GOT3 (cell line): ENCODE data around the gene STH.

Experiments used
- DNase-seq: peaks from one replicate; lab custom pipeline; 2025; ENCODE audit warnings: mixed read lengths; lab: John Stamatoyannopoulos, UW

STH gene

DNA sequence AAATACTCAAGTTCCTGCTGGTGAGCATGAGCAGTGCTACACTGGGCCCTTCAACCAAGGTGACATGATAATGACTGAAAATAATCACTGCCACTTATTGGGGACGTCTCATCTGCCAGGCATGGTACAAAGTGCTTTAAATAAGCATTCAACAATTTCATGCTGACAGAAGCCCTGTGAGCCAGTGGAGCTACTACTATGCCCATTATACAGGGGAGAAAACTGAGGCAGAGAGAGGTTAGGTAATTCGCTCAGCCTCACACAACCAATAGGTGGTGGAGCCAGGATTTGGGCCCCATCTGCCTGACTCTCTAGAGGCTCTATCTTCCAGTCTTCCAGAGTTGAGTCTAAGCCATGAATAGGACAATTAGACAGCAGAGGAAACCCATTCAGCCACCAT, 30.3 kb upstream of the STH start:
- DNase-seq = no peak

DNA sequence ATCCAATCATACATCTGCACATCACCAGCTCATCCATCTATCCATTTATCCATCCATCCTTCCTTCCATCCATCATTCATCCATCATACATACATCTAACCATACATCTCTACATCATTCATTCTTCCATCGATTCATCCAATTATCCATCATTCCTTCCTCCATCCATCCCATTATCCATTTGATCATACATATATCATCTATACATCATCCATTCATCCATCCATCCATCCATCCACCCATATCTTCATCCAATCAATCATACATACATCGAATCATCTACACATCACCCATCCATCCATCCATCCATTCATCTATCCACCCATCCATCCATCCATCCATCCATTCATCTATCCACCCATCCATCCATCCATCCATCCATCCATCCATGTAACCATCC, 29.3 kb upstream of the STH start:
- DNase-seq = no peak

DNA sequence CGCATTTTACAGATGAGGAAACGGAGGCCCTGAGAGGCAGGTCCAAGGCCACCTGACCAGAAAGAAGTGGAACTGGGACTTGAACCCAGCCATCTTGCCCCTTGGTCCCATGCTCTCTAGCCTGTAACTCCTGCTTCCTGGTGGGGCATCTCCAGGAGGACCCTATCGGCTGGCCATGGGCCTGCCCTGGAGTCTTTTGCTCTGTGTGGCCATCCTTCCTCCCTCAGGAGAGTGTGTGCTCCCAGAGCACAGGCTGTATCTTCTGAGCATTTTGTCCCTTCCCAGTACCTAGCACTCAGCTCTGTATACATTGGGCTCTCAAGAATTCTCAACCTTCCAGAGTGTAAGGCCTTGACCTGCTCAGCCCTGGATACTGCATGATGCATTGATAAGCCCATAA, 28.4 kb upstream of the STH start:
- no peak for DNase-seq

DNA sequence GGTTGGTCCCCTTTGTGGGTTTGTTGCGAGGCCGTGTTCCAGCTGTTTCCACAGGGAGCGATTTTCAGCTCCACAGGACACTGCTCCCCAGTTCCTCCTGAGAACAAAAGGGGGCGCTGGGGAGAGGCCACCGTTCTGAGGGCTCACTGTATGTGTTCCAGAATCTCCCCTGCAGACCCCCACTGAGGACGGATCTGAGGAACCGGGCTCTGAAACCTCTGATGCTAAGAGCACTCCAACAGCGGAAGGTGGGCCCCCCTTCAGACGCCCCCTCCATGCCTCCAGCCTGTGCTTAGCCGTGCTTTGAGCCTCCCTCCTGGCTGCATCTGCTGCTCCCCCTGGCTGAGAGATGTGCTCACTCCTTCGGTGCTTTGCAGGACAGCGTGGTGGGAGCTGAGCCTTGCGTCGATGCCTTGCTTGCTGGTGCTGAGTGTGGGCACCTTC, 27.3 kb upstream of the STH start:
- DNase-seq = no peak

DNA sequence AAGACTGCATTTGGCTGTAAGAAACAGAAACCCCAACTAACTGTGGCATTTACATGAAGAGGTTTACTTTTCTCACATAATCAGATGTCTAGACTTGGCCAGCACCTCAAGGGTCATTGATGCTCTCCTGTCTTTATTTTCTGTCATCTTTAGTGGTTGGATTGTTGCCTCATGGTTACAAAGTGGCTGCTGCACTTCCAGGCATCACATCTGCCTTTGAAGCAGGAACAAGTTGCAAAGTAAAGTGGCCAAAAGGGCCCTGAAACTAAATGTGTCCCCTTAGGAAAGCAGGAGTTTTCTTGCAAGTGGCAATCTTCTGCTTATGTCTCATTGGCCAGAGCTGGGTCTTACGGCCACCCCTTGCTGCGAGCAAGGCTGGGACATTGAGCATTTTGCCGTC, 26.5 kb upstream of the STH start:
- DNase-seq = no peak

DNA sequence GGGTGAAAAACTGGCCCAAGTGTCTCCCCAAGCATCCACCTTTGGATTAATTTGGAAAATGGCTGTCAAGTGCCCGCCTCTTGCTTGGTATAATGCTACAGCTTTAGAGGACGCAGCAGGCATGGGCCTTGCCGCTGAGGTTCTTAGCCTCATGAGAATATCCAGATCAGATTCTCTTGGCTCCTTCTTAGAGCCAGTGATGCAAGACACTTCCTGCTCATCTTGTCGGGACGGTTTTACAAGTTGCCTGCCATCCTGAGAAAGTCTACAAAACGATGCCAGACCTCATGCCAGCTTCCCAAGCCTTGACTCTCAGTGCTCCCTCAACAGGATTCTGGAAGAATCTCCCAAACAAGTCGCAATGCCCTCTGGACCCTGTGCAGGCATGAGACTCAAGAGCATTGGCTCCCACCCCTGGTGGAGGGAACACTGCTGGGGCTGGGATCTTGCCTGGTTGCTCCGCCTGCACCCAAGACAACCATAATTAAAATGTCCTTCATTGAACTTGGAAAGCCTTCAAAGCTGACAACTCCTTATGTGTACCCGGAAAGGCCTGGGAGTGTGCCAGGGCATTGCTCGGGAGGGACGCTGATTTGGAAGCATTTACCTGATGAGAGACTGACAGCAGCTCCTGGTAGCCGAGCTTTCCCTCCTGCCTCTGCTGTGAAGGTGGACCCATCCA, 25.8 kb upstream of the STH start:
- no peak for DNase-seq

DNA sequence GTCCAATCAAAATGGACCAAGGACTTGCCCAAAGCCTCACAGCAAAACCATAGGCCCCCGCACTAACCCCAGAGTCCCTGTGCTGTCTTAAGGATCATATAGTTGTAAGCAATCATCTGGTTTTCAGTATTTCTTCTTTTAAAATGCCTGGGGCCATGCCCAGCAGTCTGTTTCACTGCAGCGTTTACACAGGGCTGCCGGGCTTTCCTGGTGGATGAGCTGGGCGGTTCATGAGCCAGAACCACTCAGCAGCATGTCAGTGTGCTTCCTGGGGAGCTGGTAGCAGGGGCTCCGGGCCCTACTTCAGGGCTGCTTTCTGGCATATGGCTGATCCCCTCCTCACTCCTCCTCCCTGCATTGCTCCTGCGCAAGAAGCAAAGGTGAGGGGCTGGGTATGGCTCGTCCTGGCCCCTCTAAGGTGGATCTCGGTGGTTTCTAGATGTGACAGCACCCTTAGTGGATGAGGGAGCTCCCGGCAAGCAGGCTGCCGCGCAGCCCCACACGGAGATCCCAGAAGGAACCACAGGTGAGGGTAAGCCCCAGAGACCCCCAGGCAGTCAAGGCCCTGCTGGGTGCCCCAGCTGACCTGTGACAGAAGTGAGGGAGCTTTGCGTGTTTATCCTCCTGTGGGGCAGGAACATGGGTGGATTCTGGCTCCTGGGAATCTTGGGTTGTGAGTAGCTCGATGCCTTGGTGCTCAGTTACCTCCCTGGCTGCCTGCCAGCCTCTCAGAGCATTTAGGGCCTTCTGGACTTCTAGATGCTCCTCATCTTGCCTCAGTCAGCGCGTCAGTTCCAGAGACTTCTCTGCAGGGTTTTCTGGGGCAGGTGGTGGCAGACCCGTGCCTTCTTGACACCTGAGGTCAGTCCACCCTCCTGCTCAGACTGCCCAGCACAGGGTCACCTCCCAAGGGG, 24.8 kb upstream of the STH start:
- DNase-seq = no peak

DNA sequence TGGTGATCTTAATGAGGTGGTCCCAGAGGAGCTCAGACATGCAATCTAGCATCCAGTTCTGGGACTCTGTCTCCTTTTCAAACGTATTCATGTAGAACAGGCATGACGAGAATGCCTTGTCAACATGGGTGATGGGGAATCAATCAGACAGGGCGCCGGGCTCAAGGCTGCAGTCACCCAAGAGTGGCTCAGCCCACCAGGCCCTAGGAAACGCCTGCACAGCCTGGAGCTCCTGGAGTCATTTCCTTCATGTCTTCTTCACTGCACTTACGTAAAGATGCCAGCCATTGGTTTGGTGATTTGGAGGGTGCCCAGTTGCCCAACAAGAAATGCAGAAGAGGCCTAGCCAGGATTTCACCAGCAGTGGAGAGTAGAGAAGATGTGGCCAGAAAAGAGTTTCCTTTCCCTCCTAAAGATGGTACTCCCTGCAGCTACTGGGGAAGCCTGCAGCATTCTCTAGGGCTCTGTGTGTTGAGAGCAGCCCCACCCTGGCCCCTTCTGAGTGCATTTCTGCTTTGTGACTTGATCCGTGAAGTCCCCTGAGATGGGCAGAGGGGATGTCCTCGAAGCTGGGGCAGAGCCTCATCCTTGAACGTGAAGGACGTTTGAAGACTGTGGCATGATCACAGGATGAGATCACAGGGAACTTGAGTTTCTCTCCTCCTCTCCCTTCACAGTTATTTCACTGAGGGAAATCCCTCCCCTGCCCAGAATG, 24.0 kb upstream of the STH start:
- DNase-seq = no peak

DNA sequence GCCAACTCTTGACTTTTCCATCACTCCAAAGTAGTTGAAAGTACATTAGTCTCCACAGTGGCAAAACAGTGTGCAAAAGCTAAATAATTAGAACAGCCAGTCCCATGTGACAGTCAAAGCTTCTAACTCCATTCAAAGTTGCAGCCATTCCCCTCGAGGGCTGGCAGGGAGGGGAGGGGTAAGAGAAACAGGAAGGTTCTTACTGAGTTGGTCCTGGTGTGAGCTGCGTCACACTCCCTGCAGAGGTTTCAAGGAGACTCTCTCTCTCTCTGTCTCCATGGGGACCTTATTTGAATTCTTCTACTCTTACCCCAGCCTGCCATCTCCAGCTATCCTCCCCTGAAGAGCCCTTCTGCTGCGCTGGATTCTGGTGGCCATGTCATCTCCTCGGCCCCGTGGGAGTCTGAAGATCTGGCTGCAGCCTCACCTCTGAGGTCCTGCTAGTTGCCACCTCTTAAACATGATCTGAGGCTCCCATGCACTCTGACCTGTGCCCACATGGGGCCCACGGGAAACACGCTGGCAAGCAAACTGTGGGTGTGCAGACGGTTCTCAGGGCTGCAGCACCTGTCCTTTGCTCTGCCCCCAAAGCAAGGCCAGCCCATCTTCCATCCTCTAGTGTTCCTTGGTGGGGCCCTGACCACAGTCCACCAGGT, 23.3 kb upstream of the STH start:
- no peak for DNase-seq

DNA sequence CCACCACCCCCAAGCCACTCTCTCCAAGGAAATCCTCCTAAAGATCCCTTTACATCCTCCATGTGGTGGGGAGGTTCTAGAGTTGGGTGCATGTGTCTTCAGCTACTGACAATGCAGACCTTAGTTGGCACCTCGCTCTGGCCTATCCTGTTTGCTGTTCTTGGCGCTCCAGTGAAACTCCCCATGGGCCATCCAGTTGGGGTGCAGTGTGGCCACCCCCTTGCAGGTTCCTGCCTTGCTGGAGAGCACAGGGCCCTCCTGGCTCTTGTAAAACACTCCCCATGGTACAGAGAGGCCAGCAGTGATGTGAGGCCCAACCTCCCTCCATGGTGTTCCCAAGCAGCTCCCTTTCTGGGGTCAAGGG, 22.7 kb upstream of the STH start:
- DNase-seq = no peak

DNA sequence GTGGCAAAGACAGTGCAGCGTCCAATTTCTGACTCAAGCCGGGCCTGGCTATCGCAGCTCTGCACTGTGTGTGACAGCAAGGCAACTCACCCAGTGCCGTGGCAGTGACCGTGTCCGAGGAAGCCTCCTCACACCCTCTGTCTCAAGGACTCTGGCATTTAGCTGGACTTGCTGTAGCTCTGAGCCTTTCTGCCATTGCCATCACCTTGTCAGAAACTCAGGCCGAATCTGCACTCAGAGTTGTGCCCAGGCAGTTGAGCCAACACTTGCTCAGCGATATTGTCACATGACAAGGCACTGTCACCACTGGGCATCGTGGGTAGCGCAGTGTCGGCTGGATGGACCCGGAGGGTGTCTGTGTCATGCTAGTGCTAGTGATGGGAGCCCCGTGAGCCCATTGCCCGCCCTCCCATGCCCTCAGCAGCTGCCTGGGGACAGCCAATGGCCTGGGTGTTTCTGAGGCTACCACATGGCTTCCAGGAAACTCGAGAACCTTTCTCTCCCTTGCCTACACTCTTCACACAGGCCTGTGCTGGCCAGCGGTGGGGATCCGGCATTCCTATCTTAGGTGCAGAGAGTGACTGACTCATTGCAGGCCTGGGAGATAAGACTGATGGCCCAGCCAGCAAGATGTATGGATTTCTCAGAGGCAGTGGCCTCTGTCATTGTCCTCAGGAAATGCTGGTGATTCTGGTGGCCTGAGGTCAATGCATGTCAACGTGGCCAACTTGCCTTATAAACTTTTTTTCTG, 22.1 kb upstream of the STH start:
- no peak for DNase-seq

DNA sequence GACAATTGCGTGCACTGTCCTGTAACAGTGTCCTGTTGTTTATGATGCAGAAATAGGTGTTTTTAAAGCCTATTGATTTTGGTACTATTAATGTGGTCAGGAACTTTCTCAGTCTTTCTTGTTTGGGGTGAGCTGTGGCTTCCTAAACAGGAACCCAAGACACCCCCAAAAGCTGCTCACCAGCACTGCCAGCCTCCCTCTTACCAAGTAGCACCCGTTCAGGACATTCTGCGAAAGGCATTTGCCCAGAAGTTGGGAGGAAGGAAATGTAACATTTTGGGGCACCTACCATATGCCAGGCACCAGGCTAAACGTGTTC, 21.6 kb upstream of the STH start:
- DNase-seq = no peak

DNA sequence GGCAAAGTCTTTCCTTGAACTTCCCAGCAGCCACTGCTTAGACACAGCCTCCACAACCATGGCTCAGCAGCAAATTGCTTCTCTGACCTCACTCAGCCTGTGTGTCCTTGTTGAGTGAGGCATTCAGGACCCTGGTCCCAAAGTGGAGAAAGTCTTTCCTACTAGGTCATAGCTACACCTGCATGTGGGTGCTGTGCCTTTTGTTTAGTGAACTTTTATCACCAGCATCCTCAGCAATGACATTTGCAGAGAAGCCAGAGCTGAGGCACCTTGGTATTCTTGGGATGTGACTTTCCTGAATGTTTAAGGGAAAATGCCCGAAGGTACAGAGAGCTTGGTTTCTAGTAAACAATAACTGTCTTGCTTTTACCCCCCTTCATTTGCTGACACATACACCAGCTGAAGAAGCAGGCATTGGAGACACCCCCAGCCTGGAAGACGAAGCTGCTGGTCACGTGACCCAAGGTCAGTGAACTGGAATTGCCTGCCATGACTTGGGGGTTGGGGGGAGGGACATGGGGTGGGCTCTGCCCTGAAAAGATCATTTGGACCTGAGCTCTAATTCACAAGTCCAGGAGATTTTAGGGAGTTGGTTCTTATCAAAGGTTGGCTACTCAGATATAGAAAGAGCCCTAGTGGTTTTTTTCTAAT, 20.9 kb upstream of the STH start:
- no peak for DNase-seq

DNA sequence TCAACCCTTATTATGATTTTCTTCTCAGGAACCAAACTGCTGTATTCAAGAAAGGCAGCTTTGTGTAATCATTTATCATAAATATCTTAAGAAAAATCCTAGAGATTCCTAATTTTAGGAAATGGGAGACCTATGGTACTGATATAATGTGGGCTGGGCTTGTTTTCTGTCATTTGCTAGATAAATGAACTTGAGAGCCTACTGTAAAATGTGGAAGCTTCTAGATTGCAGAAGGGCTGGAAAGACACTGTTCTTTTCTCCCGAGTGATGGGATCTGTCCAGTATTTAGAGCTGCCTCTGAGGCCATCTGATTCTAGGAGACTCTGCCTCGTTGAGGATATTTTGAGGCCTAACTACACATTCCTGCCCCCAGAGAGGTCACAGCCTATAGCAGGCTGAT, 19.9 kb upstream of the STH start:
- DNase-seq = no peak

DNA sequence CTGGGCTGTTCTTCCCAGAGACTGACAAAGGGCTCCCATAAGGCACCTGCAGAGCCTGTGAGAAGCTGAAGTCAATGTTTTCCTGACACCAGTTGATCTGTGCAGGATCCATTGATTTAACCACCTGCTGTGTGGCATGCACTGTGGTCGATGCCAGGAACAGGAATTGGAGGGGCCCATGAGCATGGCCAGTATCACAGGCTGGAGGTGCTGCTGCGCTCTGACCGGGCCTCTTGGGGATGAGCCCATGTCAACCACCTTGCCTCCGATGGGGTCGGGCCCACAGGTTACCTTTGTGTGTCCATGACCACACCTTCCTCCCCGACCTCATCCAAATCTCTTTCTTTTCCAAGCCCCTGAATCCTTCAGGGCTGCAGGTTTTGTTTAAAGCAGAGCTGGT, 18.2 kb upstream of the STH start:
- DNase-seq = no peak

DNA sequence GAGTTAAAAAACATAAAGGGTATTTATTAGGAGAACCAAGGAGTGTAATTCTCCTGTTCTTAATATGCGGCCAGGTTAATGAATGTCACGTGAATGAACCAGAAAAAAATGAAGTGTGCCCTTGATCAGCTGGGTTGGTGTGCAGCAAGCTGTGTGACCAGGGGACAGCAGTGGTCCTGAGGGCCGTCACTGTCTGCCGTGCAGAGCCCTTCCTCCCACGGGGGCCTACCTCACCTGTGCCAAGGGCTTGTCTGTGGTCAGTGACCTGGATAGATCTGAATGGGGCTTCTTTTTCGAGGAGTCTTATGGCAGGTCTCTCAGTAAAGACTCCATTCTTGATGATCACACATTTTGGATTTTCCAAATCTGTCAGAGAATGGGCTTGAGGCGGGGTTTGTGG, 17.7 kb upstream of the STH start:
- no peak for DNase-seq

DNA sequence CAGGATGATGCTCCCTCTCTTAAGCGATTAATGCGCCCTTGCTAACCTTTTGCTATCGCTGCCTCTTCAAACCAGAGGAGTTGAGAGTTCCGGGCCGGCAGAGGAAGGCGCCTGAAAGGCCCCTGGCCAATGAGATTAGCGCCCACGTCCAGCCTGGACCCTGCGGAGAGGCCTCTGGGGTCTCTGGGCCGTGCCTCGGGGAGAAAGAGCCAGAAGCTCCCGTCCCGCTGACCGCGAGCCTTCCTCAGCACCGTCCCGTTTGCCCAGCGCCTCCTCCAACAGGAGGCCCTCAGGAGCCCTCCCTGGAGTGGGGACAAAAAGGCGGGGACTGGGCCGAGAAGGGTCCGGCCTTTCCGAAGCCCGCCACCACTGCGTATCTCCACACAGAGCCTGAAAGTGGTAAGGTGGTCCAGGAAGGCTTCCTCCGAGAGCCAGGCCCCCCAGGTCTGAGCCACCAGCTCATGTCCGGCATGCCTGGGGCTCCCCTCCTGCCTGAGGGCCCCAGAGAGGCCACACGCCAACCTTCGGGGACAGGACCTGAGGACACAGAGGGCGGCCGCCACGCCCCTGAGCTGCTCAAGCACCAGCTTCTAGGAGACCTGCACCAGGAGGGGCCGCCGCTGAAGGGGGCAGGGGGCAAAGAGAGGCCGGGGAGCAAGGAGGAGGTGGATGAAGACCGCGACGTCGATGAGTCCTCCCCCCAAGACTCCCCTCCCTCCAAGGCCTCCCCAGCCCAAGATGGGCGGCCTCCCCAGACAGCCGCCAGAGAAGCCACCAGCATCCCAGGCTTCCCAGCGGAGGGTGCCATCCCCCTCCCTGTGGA, 16.0 kb upstream of the STH start:
- DNase-seq = no peak

DNA sequence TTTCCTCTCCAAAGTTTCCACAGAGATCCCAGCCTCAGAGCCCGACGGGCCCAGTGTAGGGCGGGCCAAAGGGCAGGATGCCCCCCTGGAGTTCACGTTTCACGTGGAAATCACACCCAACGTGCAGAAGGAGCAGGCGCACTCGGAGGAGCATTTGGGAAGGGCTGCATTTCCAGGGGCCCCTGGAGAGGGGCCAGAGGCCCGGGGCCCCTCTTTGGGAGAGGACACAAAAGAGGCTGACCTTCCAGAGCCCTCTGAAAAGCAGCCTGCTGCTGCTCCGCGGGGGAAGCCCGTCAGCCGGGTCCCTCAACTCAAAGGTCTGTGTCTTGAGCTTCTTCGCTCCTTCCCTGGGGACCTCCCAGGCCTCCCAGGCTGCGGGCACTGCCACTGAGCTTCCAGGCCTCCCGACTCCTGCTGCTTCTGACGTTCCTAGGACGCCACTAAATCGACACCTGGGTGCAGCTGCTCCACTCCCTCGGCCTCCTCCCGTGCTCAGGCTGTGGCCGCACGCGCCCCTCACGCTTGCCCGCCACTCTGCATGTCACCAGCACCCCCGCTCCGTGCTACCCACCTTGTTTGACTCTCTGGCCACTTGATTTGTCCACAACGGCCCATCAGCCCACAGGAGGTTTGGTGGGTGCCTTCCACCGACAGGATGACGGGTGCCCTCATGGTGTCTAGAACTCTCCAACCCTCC, 15.3 kb upstream of the STH start:
- DNase-seq = no peak

DNA sequence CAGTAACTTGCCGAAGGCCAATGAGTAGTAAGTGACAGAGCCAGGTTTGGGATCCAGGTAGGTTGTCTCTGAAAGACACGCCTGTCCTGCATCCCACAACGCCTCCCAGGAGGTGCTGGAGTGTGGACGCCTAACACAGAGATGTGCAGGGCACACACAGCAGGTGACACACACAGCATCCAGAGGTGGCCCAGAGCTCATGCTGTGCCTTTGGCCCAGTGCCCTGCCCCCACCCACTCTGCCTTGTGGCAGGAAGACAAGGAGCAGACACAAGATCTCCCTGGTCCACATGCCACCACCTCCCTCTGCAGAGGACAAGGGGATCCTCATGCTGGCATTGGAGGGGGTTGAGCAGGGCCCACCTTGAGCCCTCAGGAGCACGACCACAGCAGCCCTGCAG, 14.7 kb upstream of the STH start:
- DNase-seq = no peak

DNA sequence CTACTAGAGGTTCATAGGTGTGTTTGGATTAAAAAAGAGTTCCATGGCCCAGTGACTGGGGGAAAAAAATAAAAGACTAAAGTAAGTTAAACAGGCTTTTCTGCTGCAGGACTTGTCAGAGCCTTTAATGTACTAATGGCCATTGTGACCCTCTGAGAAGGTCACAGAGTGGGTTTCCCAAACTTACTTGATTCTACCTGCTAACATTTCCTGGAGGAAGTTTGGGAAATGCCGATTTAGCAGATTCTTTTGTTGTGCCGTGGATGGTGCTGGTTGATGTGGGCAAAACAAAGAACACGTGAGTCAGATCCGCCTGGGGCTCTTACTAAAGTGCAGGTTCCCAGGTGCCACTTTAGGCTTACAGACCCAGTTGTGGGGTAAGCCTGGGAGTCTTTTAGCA, 13.6 kb upstream of the STH start:
- no peak for DNase-seq
